ENCODE measurements around the gene P3H2. TPM values are rescaled to one million over a fixed set of nuclear protein-coding genes. Genes with fewer than 3 reads are reported as not detected.

P3H2 gene
- total RNA-seq, 4 donors from 2014 or later = 0.70 to 23.1 (median 7.5) TPM

GRCh38 chr3:190101320-190102011, 19.2 kb downstream of the P3H2 start:
- H3K36me3 ChIP-seq = no peaks in the 10 kb centered on the region
- DNase-seq = no peak
- no peak for TF ChIP-seq POLR2A (IDR thresholded peaks at IDR 0.05)
- TF ChIP-seq, protein P1, sequence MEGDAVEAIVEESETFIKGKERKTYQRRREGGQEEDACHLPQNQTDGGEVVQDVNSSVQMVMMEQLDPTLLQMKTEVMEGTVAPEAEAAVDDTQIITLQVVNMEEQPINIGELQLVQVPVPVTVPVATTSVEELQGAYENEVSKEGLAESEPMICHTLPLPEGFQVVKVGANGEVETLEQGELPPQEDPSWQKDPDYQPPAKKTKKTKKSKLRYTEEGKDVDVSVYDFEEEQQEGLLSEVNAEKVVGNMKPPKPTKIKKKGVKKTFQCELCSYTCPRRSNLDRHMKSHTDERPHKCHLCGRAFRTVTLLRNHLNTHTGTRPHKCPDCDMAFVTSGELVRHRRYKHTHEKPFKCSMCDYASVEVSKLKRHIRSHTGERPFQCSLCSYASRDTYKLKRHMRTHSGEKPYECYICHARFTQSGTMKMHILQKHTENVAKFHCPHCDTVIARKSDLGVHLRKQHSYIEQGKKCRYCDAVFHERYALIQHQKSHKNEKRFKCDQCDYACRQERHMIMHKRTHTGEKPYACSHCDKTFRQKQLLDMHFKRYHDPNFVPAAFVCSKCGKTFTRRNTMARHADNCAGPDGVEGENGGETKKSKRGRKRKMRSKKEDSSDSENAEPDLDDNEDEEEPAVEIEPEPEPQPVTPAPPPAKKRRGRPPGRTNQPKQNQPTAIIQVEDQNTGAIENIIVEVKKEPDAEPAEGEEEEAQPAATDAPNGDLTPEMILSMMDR (IDR thresholded peaks at IDR 0.05) = no peak
- H3K4me3 ChIP-seq = no peak overlapping the region
- H3K27me3 ChIP-seq = no peaks in the 10 kb centered on the region
- H3K27ac ChIP-seq = peak overlapping the region in 1 of 4 donors; percentile 45
- no peaks in the 10 kb centered on the region for H3K9me3 ChIP-seq
- no peaks in the 10 kb centered on the region for H3K4me1 ChIP-seq

- peaks cover 0 to 5% (median 0%) of the 10 kb centered on the region in 4 donors for H3K4me1 ChIP-seq
- no peaks in the 10 kb centered on the region for H3K27me3 ChIP-seq
- H3K36me3 ChIP-seq = no peaks in the 10 kb centered on the region
- TF ChIP-seq, protein P1 (IDR thresholded peaks at IDR 0.05) = no peak
- no peak for TF ChIP-seq POLR2A (IDR thresholded peaks at IDR 0.05)
- no peak overlapping the region for H3K4me3 ChIP-seq
- H3K9me3 ChIP-seq = peaks cover 0 to 3% (median 0%) of the 10 kb centered on the region in 4 donors
- DNase-seq = no peak
- no peak overlapping the region for H3K27ac ChIP-seq
These were observed 21.6 kb downstream of the P3H2 start for GRCh38 chr3:190099099-190099498.

GRCh38 chr3:190097617-190098016, 23.1 kb downstream of the P3H2 start:
- no peaks in the 10 kb centered on the region for H3K27me3 ChIP-seq
- H3K27ac ChIP-seq = no peak overlapping the region
- H3K4me3 ChIP-seq = no peak overlapping the region
- peaks cover 0 to 5% (median 0%) of the 10 kb centered on the region in 4 donors for H3K4me1 ChIP-seq
- no peaks in the 10 kb centered on the region for H3K36me3 ChIP-seq
- H3K9me3 ChIP-seq = peaks cover 0 to 3% (median 0%) of the 10 kb centered on the region in 4 donors
- TF ChIP-seq, protein P1 (IDR thresholded peaks at IDR 0.05) = no peak
- TF ChIP-seq POLR2A (IDR thresholded peaks at IDR 0.05) = no peak
- DNase-seq = no peak

DNA sequence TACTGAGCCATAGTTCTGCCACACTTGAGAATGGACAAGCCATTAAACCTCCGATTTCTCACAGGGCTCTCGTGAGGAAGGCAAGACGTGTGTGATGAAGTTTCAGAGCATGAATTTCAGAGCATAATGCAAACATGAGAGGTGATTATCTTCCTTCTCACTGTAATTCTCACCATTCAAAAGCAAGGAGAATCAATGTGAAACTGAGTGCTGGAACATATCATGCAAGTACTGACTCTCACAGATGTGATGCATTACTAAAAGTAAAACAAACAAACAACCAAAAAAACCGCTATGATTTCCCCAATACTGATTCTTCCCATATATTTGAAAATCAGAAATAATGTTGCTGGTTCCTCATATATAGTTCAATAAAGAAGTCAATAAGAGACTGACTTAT, 23.7 kb downstream of the P3H2 start:
- Histone ChIP-seq H3K4me3 (no peak overlapping the region), H3K36me3 (no peaks in the 10 kb centered on the region), H3K27ac (no peak overlapping the region), H3K27me3 (no peaks in the 10 kb centered on the region), H3K9me3 (peaks cover 0 to 3% (median 0%) of the 10 kb centered on the region in 4 donors), H3K4me1 (peaks cover 0 to 5% (median 0%) of the 10 kb centered on the region in 4 donors)
- DNase-seq = no peak
- no peak for TF ChIP-seq POLR2A (IDR thresholded peaks at IDR 0.05)
- TF ChIP-seq, protein P1 (IDR thresholded peaks at IDR 0.05) = no peak

- TF ChIP-seq POLR2A (IDR thresholded peaks at IDR 0.05) = no peak
- TF ChIP-seq, protein P1 (IDR thresholded peaks at IDR 0.05) = no peak
- Histone ChIP-seq H3K27me3 (no peaks in the 10 kb centered on the region), H3K4me1 (peaks cover 0 to 5% (median 0%) of the 10 kb centered on the region in 4 donors), H3K4me3 (no peak overlapping the region), H3K36me3 (no peaks in the 10 kb centered on the region), H3K9me3 (peaks cover 0 to 3% (median 0%) of the 10 kb centered on the region in 4 donors), H3K27ac (no peak overlapping the region)
- no peak for DNase-seq
These were observed 24.4 kb downstream of the P3H2 start for GRCh38 chr3:190096345-190096744.
